Bronchial smooth muscle cell (primary cell): ENCODE data around the gene OR2A25. TPM values are rescaled to one million over a fixed set of nuclear protein-coding genes. Genes with fewer than 3 reads are reported as not detected.

Experiments used
- total RNA-seq: library from RNA; depleted of rRNA; stranded (reverse); fragments of >200 nt; gene quantifications from 2 replicates; pipeline ENCODE4 v1.2.1, GENCODE V29; 2014

Gene OR2A25
- total RNA-seq = not detected in 2 replicates

GRCh38 chr7:144069511-144069910 is at the start of gene OR2A25:
TSS of gene OR2A25 (plus strand) at chr7:144069811. CDS start at chr7:144074220, 4,409 bp downstream.

GRCh38 chr7:144048648-144049047 is 21.0 kb upstream of the OR2A25 start, which contains the start of gene OR2A5:
TSS of gene OR2A5 (plus strand) at chr7:144048948. CDS start at chr7:144050402, 1,454 bp downstream.

GRCh38 chr7:144085978-144086377 is 16.4 kb downstream of the OR2A25 start, which contains the start of gene OR2A12:
TSS of gene OR2A12 (plus strand) at chr7:144086278. CDS start at chr7:144095108, 8,830 bp downstream.

GRCh38 chr7:144109283-144109682 is 39.7 kb downstream of the OR2A25 start, which contains the start of gene OR2A2:
TSS of gene OR2A2 (plus strand) at chr7:144109583. CDS start at chr7:144109583, 0 bp downstream.

GRCh38 chr7:144122876-144123275 is 53.3 kb downstream of the OR2A25 start, which contains the start of gene OR2A14:
TSS of gene OR2A14 (plus strand) at chr7:144123176. CDS start at chr7:144129113, 5,937 bp downstream.

Other genes with a start within 250 kb of the OR2A25 start
- gene TCAF1, start 167.6 kb upstream of the OR2A25 start, total RNA-seq = 36.8 and 45.7 TPM in 2 replicates
- gene OR2F2, start 134.6 kb upstream of the OR2A25 start, total RNA-seq = not detected in 2 replicates
- not detected in 2 replicates for gene OR2F1, start 115.0 kb upstream of the OR2A25 start, total RNA-seq
- gene OR6B1, start 69.5 kb upstream of the OR2A25 start, total RNA-seq = not detected in 2 replicates
- not detected in 2 replicates for gene OR2A5, start 20.9 kb upstream of the OR2A25 start, total RNA-seq
- gene OR2A12, start 16.5 kb downstream of the OR2A25 start, total RNA-seq = not detected in 2 replicates
- gene OR2A2, start 39.8 kb downstream of the OR2A25 start, total RNA-seq = not detected in 2 replicates
- gene OR2A14, start 53.4 kb downstream of the OR2A25 start, total RNA-seq = not detected in 2 replicates
- 0.09 and 0.32 TPM in 2 replicates for gene CTAGE4, start 113.7 kb downstream of the OR2A25 start, total RNA-seq
- 2.5 and 2.7 TPM in 2 replicates for gene ARHGEF35, start 126.0 kb downstream of the OR2A25 start, total RNA-seq
- under 0.01 TPM in 1 of 2 replicates, not detected in the other for gene OR2A42, start 169.8 kb downstream of the OR2A25 start, total RNA-seq
- 0.09 TPM in 1 of 2 replicates, not detected in the other for gene OR2A7, start 195.0 kb downstream of the OR2A25 start, total RNA-seq
- gene CTAGE8, start 199.5 kb downstream of the OR2A25 start, total RNA-seq = 0.16 and 0.60 TPM in 2 replicates
- 0.09 TPM in 1 of 2 replicates, not detected in the other for gene OR2A1, start 242.6 kb downstream of the OR2A25 start, total RNA-seq